Fibroblast of pulmonary artery (primary cell): ENCODE results near the gene CFAP99.
A peak's percentile ranks its signal among the peaks of the same experiment; 100 is the strongest.

Source experiments
- DNase-seq: peaks from one replicate; pipeline ENCODE4 v3.0.0-alpha.2; 2010; ENCODE audit warnings: low read depth
- H3K4me3 ChIP-seq: replicated peaks from 2 replicates; pipeline ENCODE4 v1.5.1; 2011; ENCODE audit warnings: low read depth, mild to moderate bottlenecking, control low read depth, low read length, moderate library complexity
- CTCF ChIP-seq: IDR thresholded peaks from 2 replicates; pipeline ENCODE4 v1.5.1; 2011; ENCODE audit warnings: mild to moderate bottlenecking, control low read depth, low read length, inconsistent platforms; ENCODE audit errors: missing control alignments

The CFAP99 gene

GRCh38 chr4:2458546-2459491, 40.1 kb downstream of the CFAP99 start:
- no peak for TF ChIP-seq CTCF
- no peak for DNase-seq

GRCh38 chr4:2459589-2460349, 41.0 kb downstream of the CFAP99 start:
- H3K4me3 ChIP-seq: no peak overlapping the region
- no peak for TF ChIP-seq CTCF
- DNase-seq: no peak

More at GRCh38 chr4:2458546-2459491, 40.1 kb downstream of the CFAP99 start:
- no peak overlapping the region for H3K4me3 ChIP-seq

GRCh38 chr4:2461246-2461960, 42.6 kb downstream of the CFAP99 start:
- no peak overlapping the region for H3K4me3 ChIP-seq
- no peak for TF ChIP-seq CTCF
- DNase-seq: no peak

GRCh38 chr4:2462218-2462991, 43.6 kb downstream of the CFAP99 start:
- no peak for TF ChIP-seq CTCF
- DNase-seq: peak; percentile 76
- H3K4me3 ChIP-seq: peak overlapping the region; percentile 37

GRCh38 chr4:2462992-2463762, 44.4 kb downstream of the CFAP99 start:
- peak overlapping the region; percentile 28 for H3K4me3 ChIP-seq
- no peak for DNase-seq
- no peak for TF ChIP-seq CTCF
